PFSK-1 (cell line): ENCODE data around the gene TRIM47.

Source experiments
- FOXP2 ChIP-seq: optimal IDR thresholded peaks from 2 replicates; pipeline ENCODE3; 2011; ENCODE audit warnings: borderline replicate concordance, control low read depth, inconsistent platforms; ENCODE audit not compliant: insufficient read depth; ENCODE audit errors: extremely low read length, extremely low read depth
- POLR2AphosphoS5 ChIP-seq: IDR thresholded peaks from 2 replicates; pipeline ENCODE4 v1.6.1; 2012; ENCODE audit warnings: low read depth, mild to moderate bottlenecking, control low read depth, low read length, moderate library complexity
- REST ChIP-seq, 2 experiments: IDR thresholded peaks; 2 replicates each; pipeline versions ENCODE4 v1.6.1 to v1.8.0; 2011 to 2012; ENCODE audit warnings: low read depth in 2 of 2, low read length in 2 of 2, control low read depth in 1 of 2, inconsistent platforms in 1 of 2, mild to moderate bottlenecking in 1 of 2, moderate library complexity in 1 of 2; ENCODE audit not compliant: insufficient read depth in 1 of 2
- SIN3A ChIP-seq: IDR thresholded peaks from 2 replicates; pipeline ENCODE4 v1.6.1; 2012; ENCODE audit warnings: mild to moderate bottlenecking, low read length, moderate library complexity, borderline replicate concordance; ENCODE audit not compliant: insufficient read depth
- TAF1 ChIP-seq: IDR thresholded peaks from 2 replicates; pipeline ENCODE4 v1.6.1; 2012; ENCODE audit warnings: low read length, control low read depth, borderline replicate concordance; ENCODE audit not compliant: insufficient read depth

GRCh38 chr17:75834279-75834920 is 44.0 kb downstream of the TRIM47 start:
- no peak for TF ChIP-seq SIN3A
- TF ChIP-seq POLR2AphosphoS5 = no peak
- no peak for TF ChIP-seq TAF1
- no peak for TF ChIP-seq REST (IDR thresholded peaks at IDR 0.05; ENCODE audit: insufficient read depth in 1 of 2, low read depth in 2 of 2, low read length in 2 of 2)
- no peak for TF ChIP-seq FOXP2
